Body of pancreas (tissue), 4 donors: ENCODE results near the gene BICRA. TPM values are rescaled to one million over a fixed set of nuclear protein-coding genes. Genes with fewer than 3 reads are reported as not detected.

Experiments
- ATAC-seq: fragments of 150-250 bp; one replicate; pipeline ENCODE4 v1.9.1; 2016
- DNase-seq, 4 donors: peaks; one replicate each; pipeline ENCODE4 v3.0.0-alpha.2; 2019
- H3K27ac ChIP-seq, 4 donors: fragments of 200-600 bp; sonication (generic); 1 replicate in 3 of 4; 2 replicates in 1 of 4; pipeline versions ENCODE4 v1.5.1 to v1.6.1; 2016 to 2019; ENCODE audit warnings: mild to moderate bottlenecking in 1 of 4, mixed read lengths in 1 of 4, moderate library complexity in 1 of 4
- H3K27me3 ChIP-seq, 2 donors: fragments of 200-600 bp; sonication (generic); one replicate each; pipeline ENCODE4 v1.6.0; 2016; ENCODE audit warnings: mild to moderate bottlenecking in 1 of 2
- H3K36me3 ChIP-seq, 2 donors: fragments of 200-600 bp; sonication (generic); replicated peaks in 1 of 2; 2 replicates each; pipeline ENCODE4 v1.5.1; 2016; ENCODE audit warnings: low read depth in 2 of 2; ENCODE audit not compliant: insufficient read depth in 1 of 2
- H3K4me1 ChIP-seq: fragments of 200-600 bp; sonication (generic); one replicate; pipeline ENCODE4 v1.6.0; 2016
- H3K4me3 ChIP-seq, 2 donors: fragments of 200-600 bp; sonication (generic); 1 replicate in 1 of 2; 2 replicates in 1 of 2; pipeline ENCODE4 v1.5.1; 2016 to 2019
- H3K9me3 ChIP-seq, 3 donors: fragments of 200-600 bp; sonication (generic); 1 replicate in 2 of 3; 2 replicates in 1 of 3; pipeline ENCODE4 v1.5.1; 2016
- POLR2A ChIP-seq, 3 donors: fragments of 450-650 bp; IDR thresholded peaks; one replicate each; pipeline ENCODE4 v1.6.1; 2016; ENCODE audit warnings: antibody characterized with exemption in 3 of 3, mild to moderate bottlenecking in 2 of 3
- WGBS, 2 donors: methylation state at CpG; one replicate each; pipeline ENCODE4 v1.1.5; 2017; 5-methylcytosine and 5-hydroxymethylcytosine counted together
- intact Hi-C: fragments of 100-400 bp; cut with DNase I; formaldehyde crosslinking; loops from one replicate; pipeline ENCODE4 v1.15.1; 2023
- total RNA-seq, 2 donors: library from RNA; depleted of rRNA; stranded (reverse); fragments of >200 nt; gene quantifications; one replicate each; pipeline ENCODE4 v1.1.0, GENCODE V29; 2016
- TF ChIP-seq, protein P1 (sequence below), 7 experiments: fragments of 450-650 bp in 4 of 7; fragments of 200-600 bp in 3 of 7; sonication (generic) in 3 of 7; IDR thresholded peaks; one replicate each; pipeline ENCODE4 v1.5.1; 2016 to 2019; ENCODE audit warnings: antibody characterized with exemption in 7 of 7

BICRA gene
- total RNA-seq, 2 donors from 2014 or later, result 2.6 to 26.4 TPM

DNA sequence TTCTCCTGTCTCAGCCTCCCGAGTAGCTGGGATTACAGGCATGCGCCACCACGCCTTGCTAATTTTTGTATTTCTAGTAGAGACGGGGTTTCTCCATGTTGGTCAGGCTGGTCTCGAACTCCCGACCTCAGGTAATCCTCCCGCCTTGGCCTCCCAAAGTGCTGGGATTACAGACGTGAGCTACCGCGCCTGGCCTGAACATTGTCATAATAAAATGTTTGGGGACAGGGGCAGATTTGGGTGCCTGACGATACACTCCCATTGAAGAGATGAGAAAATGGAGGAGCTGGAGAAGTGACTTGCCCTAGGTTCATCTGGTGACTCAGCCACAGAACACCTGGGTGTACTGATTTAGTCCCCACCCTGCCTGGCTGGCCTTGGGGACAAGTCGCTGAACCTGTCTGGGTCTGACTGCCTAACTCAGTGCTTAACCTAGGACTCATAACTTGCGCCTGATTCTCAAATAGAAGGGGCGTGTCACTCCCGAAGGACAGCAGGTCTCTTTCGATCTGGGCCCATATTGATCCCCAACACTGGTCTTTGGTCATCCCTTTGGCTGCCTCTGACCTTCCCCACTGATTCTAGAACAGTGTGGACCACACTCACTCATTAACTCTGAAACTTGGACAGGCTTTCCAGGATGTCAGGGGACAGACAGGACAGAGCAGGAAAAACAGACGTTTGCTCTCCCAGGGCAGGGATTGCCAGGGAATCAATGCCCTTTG, 7.6 kb upstream of the BICRA start:
- peak; percentile 52 to 82 (median 64) for DNase-seq
- H3K9me3 ChIP-seq, result no peaks in the 10 kb centered on the region
- no peaks in the 10 kb centered on the region for H3K36me3 ChIP-seq
- peak overlapping the region in 3 of 4 donors; percentile 60 to 89 (median 87) for H3K27ac ChIP-seq
- no peaks in the 10 kb centered on the region for H3K27me3 ChIP-seq
- peaks cover 18% of the 10 kb centered on the region for H3K4me1 ChIP-seq
- intact Hi-C loops, result no loop called here
- WGBS, 2 donors, result 43 to 62% methylated on average over 16 to 17 of the region's 17 CpGs
- TF ChIP-seq POLR2A (IDR thresholded peaks at IDR 0.05), result no peak
- TF ChIP-seq, protein P1, sequence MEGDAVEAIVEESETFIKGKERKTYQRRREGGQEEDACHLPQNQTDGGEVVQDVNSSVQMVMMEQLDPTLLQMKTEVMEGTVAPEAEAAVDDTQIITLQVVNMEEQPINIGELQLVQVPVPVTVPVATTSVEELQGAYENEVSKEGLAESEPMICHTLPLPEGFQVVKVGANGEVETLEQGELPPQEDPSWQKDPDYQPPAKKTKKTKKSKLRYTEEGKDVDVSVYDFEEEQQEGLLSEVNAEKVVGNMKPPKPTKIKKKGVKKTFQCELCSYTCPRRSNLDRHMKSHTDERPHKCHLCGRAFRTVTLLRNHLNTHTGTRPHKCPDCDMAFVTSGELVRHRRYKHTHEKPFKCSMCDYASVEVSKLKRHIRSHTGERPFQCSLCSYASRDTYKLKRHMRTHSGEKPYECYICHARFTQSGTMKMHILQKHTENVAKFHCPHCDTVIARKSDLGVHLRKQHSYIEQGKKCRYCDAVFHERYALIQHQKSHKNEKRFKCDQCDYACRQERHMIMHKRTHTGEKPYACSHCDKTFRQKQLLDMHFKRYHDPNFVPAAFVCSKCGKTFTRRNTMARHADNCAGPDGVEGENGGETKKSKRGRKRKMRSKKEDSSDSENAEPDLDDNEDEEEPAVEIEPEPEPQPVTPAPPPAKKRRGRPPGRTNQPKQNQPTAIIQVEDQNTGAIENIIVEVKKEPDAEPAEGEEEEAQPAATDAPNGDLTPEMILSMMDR (IDR thresholded peaks at IDR 0.05), result no peak
- no peak overlapping the region for H3K4me3 ChIP-seq
- peak; percentile 15 for ATAC-seq

DNA sequence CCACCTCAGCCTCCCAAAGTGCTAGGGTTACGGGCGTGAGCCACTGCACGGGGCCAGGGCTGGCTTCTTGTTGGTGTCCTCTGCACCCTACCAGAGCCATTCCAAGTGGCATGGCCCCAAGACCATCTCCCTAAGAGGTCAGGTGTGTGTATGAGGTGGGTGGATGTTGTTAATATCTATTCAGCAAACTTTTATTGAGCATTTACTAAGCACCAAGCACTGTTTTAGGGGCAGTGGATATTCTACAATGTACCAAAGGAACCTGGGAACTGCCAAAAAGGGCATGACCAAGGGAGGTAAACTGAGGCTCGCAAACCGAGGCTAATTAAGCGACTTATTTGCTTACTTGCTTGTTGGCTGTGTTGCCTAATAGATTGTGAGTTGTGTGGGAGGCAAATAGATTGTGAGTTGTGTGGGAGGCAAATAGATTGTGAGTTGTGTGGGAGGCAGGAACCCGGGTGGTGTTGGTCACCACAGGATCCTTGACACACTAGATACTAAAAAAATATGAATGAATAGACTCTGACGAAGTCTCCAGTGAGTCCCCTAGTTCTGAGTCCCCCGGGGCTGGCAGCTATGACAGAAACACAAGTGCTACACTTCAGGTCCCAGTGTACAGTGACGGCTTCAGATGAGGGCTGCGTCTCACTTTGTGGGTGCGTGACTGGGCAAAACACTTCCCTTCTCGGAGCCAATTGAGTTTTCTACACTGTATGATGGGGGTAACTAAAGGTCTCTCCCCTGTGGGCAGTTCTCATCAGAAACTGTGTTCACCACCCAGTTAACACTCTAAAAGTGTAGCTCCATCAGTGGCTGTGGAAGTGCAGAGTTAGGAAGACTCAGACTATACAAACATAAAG, 5.0 kb upstream of the BICRA start:
- ATAC-seq, result no peak
- no peaks in the 10 kb centered on the region for H3K27me3 ChIP-seq
- H3K9me3 ChIP-seq, result no peaks in the 10 kb centered on the region
- no peak overlapping the region for H3K27ac ChIP-seq
- peaks cover 26% of the 10 kb centered on the region for H3K4me1 ChIP-seq
- H3K36me3 ChIP-seq, result no peaks in the 10 kb centered on the region
- H3K4me3 ChIP-seq, result no peak overlapping the region
- DNase-seq, result no peak
- TF ChIP-seq, protein P1 (IDR thresholded peaks at IDR 0.05), result no peak
- no peak for TF ChIP-seq POLR2A (IDR thresholded peaks at IDR 0.05)
- intact Hi-C loops, result no loop called here
- WGBS, 2 donors, result 47 to 49% methylated on average over 11 to 13 of the region's 13 CpGs

DNA sequence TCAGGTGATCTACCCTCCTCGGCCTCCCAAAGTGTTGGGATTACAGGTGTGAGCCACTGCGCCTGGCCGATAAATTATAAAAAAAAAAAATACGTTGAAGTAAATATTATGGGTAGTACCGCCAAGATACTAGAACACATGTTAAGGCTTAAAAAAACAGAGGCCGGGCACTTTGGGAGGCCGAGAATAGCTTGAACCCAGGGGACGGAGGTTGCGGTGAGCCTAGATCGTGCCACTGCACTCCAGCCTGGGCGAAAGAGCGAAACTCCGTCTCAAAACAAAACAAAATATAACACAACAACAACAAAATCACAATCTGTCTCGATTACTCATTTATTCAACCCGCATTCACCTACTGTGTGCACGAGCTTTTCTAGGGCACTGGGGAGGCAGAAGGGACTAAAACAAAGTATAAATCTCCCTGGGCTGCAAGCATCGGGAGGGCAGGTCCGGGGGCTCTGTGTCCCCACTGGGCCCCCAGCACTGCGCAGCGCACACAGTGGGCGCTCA, 1.3 kb upstream of the BICRA start:
- intact Hi-C loops, result no loop called here
- DNase-seq (no peak), ATAC-seq (no peak)
- TF ChIP-seq, protein P1 (IDR thresholded peaks at IDR 0.05), result no peak
- Histone ChIP-seq H3K9me3 (no peaks in the 10 kb centered on the region), H3K27ac (peak overlapping the region; percentile 83 to 94 (median 88)), H3K4me3 (peak overlapping the region; percentile 87 to 91), H3K27me3 (no peaks in the 10 kb centered on the region), H3K4me1 (peaks cover 29% of the 10 kb centered on the region), H3K36me3 (no peaks in the 10 kb centered on the region)
- 38 to 55% methylated on average over 16 to 21 of the region's 21 CpGs for WGBS, 2 donors

DNA sequence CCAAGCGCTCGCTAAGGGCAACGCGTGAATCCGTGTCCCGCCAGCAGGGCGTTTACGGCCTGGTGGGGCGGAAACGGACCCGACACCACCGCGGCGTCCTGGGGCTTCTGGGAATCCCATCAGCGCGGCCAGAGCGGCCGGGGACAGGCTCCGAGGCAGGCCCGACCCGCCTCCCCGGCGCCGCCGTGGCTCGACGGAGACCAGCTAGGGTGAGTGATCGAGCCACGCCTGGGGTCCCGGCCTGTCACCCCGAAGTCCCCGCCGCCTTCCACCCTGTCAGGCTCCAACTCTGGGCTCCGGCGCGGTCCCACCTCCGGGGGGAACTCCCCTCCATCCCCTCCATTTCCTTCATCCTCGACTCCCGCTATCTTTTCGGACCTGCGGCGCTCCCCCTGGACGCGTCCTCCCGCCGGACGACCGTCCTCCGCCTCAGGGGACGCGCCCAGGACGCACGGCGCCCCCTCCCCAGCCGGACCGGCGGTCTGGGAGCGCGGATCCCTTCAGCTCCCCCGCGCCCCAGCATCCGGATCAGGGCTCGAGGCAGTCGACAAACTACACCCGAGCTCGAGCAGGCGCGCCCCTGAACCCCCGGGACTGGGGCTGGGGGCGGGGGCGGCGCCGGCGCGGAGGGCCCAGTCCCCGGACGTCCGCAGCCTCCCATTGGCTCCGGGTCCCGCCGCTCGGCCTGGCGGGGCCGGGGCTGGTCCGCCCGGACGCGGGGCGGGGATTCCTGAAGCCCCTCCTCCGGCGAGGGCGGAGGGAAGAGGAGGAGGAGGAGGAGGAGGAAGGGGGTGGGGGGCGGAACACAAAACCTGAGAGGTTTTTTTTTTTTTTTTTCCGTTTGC, 638 bp upstream of the BICRA start:
- Histone ChIP-seq H3K4me3 (peak overlapping the region; percentile 87 to 91), H3K27ac (peak overlapping the region; percentile 83 to 94 (median 88)), H3K4me1 (peaks cover 34% of the 10 kb centered on the region), H3K9me3 (no peaks in the 10 kb centered on the region), H3K36me3 (no peaks in the 10 kb centered on the region), H3K27me3 (no peaks in the 10 kb centered on the region)
- DNase-seq (peak; percentile 94 to 97 (median 96)), ATAC-seq (peak; percentile 95)
- WGBS, 2 donors, result 0 to 1% methylated on average over 17 to 91 of the region's 94 CpGs
- intact Hi-C loops, result no loop called here
- TF ChIP-seq, protein P1 (IDR thresholded peaks at IDR 0.05), result peak in 4 of 7 experiments; percentile 13 to 39 (median 28)
- peak; percentile 37 to 69 (median 57) for TF ChIP-seq POLR2A (IDR thresholded peaks at IDR 0.05)
